Measurements from ENCODE around the gene CD247. TPM values are rescaled to one million over a fixed set of nuclear protein-coding genes. Genes with fewer than 3 reads are reported as not detected.

CD247 gene
- polyA plus RNA-seq, 2 of the 4 experiments (the other 2 are of a cell fraction), result 0.10 to 0.27 TPM

GRCh38 chr1:167412072-167412471 is 106.3 kb downstream of the CD247 start:
- DNase-seq (ENCODE audit: low read depth in 1 of 2, low spot score in 1 of 2), result no peak
- H3K27ac ChIP-seq, result no peak overlapping the region
- no peak overlapping the region for H3K4me3 ChIP-seq
- ChIA-PET POLR2A (interaction anchor here (0.6 kb wide), 1 partner anchor 43 kb away, joined by 3 read pairs; no protein-coding TSS in a partner anchor), CTCF (interaction anchor here (0.9 to 5.3 kb wide), 4 partner anchors 10 to 278 kb away, joined by 3 to 25 read pairs (median 8); no protein-coding TSS in a partner anchor)
- no peak for FAIRE-seq
- WGBS (ENCODE audit: missing lambda C conversion rate), result 84% methylated on average over 4 of the region's 4 CpGs
- H3K9me3 ChIP-seq, result no peaks in the 10 kb centered on the region
- no peak overlapping the region for H3K4me2 ChIP-seq
- ATAC-seq, result no peak
- H3K4me1 ChIP-seq, result no peaks in the 10 kb centered on the region
- TF ChIP-seq, protein P1, sequence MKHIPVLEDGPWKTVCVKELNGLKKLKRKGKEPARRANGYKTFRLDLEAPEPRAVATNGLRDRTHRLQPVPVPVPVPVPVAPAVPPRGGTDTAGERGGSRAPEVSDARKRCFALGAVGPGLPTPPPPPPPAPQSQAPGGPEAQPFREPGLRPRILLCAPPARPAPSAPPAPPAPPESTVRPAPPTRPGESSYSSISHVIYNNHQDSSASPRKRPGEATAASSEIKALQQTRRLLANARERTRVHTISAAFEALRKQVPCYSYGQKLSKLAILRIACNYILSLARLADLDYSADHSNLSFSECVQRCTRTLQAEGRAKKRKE (CRISPR knock-in tag; IDR thresholded peaks at IDR 0.05; ENCODE audit: low read depth), result no peak
- TF ChIP-seq FOSL2 (IDR thresholded peaks at IDR 0.05) (no peak), FOSL2 (CRISPR knock-in tag; IDR thresholded peaks at IDR 0.05) (no peak), ZNF302 (CRISPR knock-in tag; IDR thresholded peaks at IDR 0.05) (no peak), JUN (IDR thresholded peaks at IDR 0.05) (no peak), FOSB (CRISPR knock-in tag; IDR thresholded peaks at IDR 0.05) (no peak), MAX (IDR thresholded peaks at IDR 0.05) (no peak), RFX5 (IDR thresholded peaks at IDR 0.05) (no peak), GATA3 (IDR thresholded peaks at IDR 0.05; ENCODE audit: borderline replicate concordance) (no peak), EHMT2 (IDR thresholded peaks at IDR 0.05; ENCODE audit: low read depth) (no peak), SMC3 (IDR thresholded peaks at IDR 0.05) (no peak), EP300 (IDR thresholded peaks at IDR 0.05) (no peak), CEBPB (IDR thresholded peaks at IDR 0.05) (no peak), EHF (CRISPR knock-in tag; IDR thresholded peaks at IDR 0.05) (no peak), JUNB (IDR thresholded peaks at IDR 0.05) (no peak), MAZ (IDR thresholded peaks at IDR 0.05; ENCODE audit: borderline replicate concordance, low read depth, low read length) (no peak), HOXA7 (CRISPR knock-in tag; IDR thresholded peaks at IDR 0.05) (no peak)
- TF ChIP-seq, protein P2, sequence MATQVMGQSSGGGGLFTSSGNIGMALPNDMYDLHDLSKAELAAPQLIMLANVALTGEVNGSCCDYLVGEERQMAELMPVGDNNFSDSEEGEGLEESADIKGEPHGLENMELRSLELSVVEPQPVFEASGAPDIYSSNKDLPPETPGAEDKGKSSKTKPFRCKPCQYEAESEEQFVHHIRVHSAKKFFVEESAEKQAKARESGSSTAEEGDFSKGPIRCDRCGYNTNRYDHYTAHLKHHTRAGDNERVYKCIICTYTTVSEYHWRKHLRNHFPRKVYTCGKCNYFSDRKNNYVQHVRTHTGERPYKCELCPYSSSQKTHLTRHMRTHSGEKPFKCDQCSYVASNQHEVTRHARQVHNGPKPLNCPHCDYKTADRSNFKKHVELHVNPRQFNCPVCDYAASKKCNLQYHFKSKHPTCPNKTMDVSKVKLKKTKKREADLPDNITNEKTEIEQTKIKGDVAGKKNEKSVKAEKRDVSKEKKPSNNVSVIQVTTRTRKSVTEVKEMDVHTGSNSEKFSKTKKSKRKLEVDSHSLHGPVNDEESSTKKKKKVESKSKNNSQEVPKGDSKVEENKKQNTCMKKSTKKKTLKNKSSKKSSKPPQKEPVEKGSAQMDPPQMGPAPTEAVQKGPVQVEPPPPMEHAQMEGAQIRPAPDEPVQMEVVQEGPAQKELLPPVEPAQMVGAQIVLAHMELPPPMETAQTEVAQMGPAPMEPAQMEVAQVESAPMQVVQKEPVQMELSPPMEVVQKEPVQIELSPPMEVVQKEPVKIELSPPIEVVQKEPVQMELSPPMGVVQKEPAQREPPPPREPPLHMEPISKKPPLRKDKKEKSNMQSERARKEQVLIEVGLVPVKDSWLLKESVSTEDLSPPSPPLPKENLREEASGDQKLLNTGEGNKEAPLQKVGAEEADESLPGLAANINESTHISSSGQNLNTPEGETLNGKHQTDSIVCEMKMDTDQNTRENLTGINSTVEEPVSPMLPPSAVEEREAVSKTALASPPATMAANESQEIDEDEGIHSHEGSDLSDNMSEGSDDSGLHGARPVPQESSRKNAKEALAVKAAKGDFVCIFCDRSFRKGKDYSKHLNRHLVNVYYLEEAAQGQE (IDR thresholded peaks at IDR 0.05), result no peak

- no peak for FAIRE-seq
- H3K27ac ChIP-seq, result no peak overlapping the region
- peak; percentile 68 to 75; a peak in 3 of 6 replicates for ATAC-seq
- DNase-seq (ENCODE audit: low read depth in 1 of 2, low spot score in 1 of 2), result peak in 1 of 2 experiments; percentile 19
- WGBS (ENCODE audit: missing lambda C conversion rate), result 82% methylated on average over 1 of the region's 1 CpG
- H3K4me1 ChIP-seq, result peaks cover 6% of the 10 kb centered on the region; the same call in 1 of the 3 replicates
- H3K4me3 ChIP-seq, result no peak overlapping the region
- no peak overlapping the region for H3K4me2 ChIP-seq
- CTCF ChIA-PET, result interaction anchor here (0.8 to 2.0 kb wide), 5 partner anchors 24 to 143 kb away, joined by 3 to 6 read pairs (median 3); no protein-coding TSS in a partner anchor
- POLR2A ChIA-PET, result interaction anchor here (1.0 kb wide), 1 partner anchor 189 kb away, joined by 3 read pairs; the partner anchor contains the start of gene POU2F1
- TF ChIP-seq CBX2 (IDR thresholded peaks at IDR 0.05; ENCODE audit: borderline replicate concordance, low read depth), result no peak
- TF ChIP-seq RFX5 (IDR thresholded peaks at IDR 0.05), result no peak
- TF ChIP-seq CTCF (IDR thresholded peaks at IDR 0.05), result peak; percentile 20
- TF ChIP-seq RAD21 (conservative IDR thresholded peaks at IDR 0.05 in 1 of 2, IDR thresholded peaks at IDR 0.05 in 1 of 2), result peak; percentile 22 to 35; a peak in 3 of 5 replicates
- no peaks in the 10 kb centered on the region for H3K9me3 ChIP-seq
Observed at GRCh38 chr1:167409183-167409582, 109.1 kb downstream of the CD247 start.
